ENCODE measurements around the gene SLX4.
"Not testable (repeated sequence)": the region's sequence is repeated elsewhere in the genome, so short reads cannot be mapped to it uniquely, and the experiment has no call there.

The SLX4 gene

DNA sequence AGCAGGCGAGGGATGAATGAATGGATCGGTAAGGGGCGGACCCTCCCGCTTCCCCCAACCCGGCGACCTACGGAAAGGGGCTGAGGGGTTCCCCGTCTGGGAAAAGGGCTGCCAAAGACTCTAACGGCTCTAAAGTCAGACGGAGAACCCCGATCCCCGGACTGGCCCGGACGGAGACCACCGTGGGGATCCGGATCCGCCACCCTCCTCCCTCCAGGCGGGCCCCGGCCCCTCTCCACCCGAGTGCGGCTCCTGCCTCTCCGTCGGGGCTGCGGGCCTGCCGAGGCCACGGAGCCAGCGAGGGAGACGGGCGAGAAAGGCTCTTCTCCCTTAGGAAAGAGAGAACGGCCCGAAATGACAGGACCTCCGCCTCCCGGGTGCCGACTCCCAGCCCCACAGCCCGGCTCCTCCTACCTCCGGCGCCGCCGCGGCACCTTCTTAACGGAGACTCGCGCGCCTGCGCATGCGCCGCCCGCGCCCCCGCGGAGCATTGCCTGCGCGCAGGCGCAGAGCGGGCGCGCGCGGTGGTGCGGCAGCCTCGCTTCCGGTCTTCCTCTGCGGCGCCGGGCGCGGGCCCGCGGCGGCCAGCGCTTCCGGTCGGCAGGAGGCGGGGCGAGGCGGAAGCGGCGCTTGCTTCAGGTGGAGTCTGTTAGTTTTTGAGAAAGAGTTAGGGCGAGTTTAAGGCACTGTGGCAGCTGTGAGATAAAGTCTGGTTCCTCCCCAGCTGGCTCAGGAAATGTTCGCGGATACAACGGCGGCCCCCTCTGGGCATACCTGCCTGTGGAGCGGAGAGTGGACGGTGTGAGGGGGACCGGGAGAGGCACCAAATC lies at the start of gene SLX4:
TSS of gene SLX4 (minus strand) at position 461 of the 830 bp plus-strand sequence. CDS start 2,642 bp downstream, outside the sequence.
- peak; percentile 82 for DNase-seq

DNA sequence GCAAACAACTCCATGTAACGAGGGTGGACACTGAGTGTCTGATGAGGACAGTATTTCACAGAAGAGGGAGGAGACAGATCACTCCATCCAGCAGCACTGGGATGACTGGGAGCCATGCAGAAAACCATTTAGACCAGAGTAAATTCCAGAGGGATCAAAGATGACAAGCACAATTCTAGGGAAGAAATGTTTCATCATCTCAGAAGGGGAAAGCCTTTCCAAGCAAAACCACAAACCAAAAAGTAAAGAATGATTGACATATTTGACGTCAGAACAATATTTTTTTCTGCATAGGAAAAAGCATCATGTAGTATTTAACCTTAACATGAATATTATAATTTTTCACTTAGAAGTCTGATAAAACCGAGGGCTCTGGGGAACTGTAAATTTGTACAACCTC lies 47.8 kb upstream of the SLX4 start:
- peak; percentile 57 for DNase-seq

DNA sequence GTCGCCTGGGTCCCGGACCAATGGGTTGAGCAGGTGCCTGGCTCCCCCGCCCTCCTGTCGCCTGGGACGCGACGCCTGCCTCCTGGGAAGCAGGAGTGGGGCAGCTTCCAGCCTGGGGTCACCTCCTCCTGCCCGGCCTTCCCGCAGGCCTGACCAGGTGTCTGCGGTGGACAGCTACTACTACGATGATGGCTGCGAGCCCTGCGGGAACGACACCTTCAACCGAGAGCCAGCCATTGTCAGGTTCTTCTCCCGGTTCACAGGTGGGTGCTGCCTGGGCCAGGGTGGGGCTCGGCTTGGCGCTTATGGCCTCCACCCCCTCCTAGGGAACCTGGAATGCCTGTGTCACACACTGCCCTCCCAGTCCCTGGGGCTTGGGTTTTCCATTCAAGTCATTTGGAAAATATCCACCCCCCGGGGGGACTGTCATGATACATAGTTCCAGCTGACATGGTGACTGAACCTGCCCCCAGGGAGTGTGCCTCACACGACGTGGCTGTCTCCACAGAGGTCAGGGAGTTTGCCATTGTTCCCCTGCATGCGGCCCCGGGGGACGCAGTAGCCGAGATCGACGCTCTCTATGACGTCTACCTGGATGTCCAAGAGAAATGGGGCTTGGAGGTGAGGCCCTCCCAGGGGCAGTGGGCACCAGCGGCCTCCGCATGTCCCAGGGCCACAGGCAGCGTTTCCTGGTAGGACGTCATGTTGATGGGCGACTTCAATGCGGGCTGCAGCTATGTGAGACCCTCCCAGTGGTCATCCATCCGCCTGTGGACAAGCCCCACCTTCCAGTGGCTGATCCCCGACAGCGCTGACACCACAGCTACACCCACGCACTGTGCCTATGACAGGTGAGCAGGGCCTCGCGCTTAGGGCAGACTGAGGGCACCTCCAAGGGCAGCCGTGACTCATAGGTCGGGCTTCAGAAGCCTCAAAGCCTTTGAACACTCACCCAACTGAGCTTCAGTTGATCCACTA lies 45.4 kb upstream of the SLX4 start:
- DNase-seq, result no peak

- DNase-seq, result not testable (repeated sequence)
Observed at GRCh38 chr16:3656160-3656490, 44.7 kb upstream of the SLX4 start.

DNA sequence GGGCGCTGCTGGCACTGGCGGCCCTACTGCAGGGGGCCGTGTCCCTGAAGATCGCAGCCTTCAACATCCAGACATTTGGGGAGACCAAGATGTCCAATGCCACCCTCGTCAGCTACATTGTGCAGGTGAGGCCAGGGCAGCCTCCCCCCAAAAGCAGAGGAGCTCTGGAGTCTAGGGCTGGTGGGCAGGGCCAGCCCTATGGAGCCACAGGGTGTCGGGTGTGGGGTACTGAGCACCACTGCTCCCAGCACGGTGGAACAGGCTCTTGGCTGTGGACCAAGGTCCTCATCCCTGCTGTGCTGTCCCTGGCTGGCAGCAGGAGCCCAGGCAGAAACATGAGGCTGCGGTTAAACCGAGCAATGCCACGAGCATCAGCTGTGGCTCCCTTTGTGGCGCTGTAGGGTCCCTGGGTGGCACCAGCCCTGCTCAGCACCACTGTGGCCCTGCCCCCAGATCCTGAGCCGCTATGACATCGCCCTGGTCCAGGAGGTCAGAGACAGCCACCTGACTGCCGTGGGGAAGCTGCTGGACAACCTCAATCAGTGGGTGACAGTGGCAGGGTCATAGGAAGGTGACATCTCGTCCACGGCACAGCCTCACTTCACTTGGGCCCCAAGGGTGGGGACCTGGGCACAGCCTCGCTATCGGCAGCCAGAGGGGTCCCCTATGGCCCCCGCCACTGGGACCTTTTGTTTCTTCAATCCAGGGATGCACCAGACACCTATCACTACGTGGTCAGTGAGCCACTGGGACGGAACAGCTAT lies 44.2 kb upstream of the SLX4 start:
- no peak for DNase-seq

DNA sequence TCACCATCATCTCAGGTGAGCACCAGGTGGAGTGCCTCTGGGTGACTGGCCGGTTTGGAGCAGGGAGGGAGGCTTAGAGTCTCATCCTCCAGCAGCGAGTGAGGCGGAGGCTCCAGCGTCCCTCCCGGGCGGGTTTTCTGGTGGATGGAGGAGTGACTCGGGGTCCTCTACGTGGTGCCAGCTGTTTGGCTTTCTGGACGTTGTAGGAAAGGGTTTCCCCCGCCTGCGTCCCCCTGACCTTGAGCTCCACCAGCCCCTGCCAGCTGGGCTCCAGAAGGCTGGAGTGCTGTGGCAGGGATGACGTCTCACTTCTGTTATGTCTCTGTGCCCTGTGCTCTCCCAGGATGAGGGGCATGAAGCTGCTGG lies 43.6 kb upstream of the SLX4 start:
- DNase-seq, result no peak

- peak; percentile 52 for DNase-seq
Observed at GRCh38 chr16:3654249-3654991, 43.0 kb upstream of the SLX4 start, which contains the start of gene DNASE1. DNASE1 (plus strand) TSS chr16:3654691; CDS start chr16:3655374, 683 bp downstream.

GRCh38 chr16:3652373-3653195 lies 41.2 kb upstream of the SLX4 start:
- no peak for DNase-seq

DNA sequence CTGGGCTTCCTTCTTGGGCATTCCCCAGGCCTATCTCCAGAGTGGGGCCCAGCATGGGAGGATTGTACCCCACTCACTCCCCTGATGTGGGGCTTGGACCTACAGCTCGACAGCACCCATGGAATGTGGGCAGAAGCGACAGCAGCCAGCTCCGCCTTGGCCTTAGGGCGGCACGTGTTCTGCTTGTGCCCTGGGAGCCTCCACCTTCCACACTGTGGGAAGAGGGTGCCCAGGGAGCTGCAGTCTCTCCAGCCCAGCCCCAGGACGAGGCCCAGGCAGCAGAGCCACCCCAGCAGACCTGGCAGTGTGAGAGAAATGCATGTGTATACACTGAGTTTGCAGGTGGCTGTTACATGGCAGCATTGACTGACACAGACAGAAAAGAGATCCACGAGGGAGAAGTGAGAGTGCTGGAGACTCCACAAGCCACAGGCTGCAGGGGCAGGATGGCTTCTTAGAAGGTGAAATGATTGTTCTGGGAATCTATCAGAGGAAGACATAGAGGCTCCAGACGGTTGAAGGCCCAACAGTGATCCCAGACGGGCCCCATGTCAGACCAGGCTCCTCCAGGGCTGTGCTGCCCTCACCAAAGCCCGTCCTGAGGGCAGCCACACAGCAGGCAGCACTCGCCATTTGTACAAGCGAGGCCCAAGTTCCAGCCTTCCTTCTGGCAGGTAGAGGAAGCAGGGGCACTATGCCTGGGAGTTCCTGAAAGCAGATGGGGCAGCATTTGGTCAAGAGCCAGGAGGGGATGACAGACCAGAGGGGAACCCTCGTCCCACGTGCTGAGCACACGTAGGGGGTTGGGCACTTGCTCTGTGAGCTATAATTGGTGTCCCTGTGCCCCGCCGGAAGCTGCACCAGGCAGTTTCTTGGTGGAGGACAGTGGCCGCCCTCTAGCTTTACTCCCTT lies 40.3 kb upstream of the SLX4 start:
- no peak for DNase-seq

DNA sequence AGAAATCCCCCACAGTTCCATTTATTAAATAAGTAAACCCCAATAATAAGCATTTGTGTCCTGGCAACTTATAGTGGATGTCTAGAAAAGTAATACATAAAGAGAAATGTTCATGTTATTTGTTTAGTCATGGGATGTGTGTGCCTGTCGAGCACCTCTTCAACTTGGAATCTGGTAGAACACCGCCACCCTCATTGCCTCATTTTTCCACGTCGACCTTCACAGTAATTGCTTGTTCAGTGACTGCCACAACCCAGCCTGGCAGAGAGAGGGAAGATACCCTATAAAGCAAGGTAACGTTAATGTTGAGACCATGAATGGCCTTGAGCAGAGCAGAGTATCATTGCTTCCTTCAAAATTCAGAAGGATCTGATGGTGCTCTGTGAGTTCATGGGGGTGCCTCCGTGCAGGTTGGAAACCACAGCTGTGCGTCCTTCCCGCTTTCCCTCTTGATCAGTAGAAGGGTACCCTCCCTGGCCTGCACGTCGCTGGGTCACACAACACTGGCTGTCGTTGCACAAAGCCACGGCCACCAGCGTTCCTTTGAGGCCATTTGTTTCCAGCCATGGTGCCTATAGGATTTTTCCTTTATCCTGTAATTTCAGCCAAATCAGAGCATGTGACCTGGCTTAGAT lies 39.3 kb upstream of the SLX4 start:
- DNase-seq, result no peak

DNA sequence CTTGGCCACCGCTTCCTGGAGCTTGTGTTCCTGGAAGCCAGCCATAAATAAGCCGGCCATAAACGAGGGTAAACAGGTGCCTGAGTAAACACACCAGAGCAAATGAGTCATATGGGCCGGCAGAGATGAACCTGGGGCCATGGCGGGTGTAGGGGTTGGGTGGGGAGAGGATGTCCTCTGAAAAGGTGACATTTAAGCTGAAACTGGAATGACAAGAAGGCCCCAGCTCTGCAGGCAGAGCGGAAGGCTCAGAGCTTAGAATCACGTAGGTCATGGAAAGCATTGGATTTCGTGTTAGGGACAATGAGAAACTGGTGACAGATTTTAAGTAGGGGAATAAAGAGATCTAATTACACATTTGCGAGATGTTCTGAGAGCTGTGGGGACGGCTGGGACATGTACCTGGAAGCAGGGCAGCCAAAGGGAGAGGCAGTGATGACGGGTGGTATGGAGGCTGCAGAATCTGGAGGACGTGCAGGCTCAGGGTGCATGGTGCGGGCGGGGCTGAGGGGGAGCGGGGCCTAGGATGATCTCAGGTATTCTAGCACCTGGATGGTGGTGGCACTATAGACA lies 35.0 kb upstream of the SLX4 start:
- no peak for DNase-seq

DNA sequence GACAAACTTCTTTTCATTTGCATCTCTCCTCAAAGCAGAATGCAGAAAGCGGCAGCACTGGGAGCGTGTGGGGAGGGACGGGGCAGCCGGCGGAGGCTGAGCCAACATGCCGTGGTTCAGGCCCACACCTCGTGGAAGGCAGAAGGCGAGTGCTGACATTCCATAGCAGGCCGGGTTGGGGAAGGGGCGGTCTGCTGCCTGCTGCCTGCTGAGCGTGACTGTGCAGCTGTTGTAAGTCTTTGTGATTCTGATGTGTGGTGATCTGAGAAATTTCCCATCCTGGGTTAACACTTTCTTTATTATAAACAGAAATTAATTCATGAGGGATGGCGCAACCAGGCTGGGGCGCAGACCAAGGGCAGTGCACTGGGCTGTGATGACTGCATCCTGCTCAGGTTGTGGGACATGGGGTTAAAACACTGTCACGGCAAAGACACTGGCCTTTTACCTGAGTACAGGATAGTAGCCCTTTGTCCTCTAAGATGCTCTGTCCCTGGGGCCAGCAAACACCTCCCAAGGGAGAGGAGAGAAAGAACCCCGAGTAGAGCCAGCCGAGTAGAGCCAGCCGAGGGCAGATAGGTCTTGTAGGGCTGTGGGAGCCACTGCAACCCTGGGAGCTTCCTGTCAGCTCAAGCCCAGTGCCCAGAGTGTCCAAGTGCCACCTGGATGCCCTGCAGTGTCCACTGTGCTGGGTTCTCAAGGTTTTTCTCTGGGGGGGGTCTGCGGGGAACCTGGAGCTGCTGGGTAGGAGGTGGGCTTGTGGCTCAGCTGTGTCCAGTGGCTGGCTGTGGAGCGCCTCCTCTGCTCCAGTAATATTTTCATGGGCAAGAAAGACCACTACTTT lies 34.3 kb upstream of the SLX4 start:
- DNase-seq, result no peak

DNA sequence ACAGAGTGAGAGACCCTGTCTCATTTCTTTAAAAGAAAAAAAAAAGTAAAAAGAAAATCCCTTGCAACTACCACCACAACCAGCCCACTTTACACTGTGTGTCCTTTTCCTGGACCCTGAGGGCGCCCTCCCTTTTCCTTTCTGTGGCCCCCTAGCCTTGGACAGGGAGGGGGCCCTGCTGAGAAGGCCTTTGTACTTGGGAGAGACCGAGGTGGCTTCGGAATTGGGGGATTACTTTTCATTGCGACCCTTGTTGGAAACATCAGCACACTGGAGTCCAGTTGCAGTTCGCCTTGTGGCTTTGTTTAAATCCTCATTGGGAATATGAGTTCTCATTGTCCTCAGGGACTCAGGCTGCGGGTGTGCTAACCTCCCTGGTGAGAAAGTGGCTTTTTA lies 33.7 kb upstream of the SLX4 start:
- no peak for DNase-seq

DNA sequence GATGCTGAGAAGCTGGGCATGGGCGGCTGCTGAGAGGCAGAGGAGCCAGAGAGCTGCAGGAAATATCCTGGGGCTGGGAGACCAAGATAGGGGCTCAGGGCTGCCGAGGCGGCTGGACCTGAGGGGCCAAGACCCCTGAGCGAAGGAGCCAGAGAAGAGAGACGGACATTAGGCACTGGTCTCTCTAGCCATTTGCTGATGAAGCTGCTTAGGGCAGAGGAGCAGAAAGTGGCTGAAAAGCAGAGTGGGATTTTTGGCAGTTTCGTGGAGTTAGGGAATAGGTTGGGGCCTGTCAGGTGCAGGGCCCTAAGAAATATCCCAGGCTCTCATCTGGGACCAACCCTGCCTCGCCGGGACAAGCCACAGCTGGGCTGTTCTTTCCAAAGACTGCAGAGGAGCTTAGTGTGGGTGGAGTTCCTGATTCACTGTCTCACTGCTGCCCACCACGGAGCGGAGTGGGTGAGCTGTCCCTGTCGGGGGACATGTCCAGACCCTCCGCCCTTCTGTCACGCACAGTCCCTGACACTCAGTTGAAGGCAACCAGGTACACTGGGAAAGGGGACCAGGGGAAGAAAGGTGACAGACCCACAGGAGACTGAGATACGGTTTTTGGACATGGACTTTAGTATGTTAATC lies 31.8 kb upstream of the SLX4 start:
- no peak for DNase-seq

DNA sequence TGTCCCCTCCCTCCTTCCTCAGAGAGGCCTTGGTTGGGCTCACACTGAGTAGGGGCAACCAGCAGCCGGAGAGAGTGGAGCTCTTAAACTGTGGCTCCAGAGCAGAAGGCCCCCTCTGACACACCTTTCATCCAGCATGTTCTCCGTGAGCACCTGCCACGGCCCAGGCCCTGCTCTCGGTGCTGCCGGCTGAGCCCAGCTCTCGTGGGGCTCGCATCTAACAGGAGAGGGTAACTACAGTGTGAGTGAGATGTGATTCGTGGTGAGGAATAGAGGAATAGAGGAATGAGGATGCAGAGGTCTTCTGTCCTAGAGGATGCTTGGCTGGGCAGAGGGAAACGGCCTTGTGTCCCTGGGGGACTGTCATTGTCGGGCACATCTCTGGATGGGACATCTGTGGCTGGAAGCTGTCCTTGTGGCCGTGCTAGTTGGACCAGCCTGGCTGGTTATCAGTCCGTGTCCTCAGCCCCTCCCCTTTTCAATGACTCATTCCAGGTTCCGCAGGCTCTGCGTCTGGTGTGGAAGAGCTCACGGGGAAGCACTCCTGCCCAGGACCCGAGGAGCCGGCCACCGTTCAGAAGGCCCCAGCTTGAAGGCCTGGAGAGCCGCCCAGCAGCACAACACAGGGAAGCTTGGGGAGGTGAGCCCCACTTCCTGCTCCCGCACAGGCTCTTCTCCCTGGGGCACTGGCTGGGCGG lies 31.1 kb upstream of the SLX4 start:
- peak; percentile 48 for DNase-seq

DNA sequence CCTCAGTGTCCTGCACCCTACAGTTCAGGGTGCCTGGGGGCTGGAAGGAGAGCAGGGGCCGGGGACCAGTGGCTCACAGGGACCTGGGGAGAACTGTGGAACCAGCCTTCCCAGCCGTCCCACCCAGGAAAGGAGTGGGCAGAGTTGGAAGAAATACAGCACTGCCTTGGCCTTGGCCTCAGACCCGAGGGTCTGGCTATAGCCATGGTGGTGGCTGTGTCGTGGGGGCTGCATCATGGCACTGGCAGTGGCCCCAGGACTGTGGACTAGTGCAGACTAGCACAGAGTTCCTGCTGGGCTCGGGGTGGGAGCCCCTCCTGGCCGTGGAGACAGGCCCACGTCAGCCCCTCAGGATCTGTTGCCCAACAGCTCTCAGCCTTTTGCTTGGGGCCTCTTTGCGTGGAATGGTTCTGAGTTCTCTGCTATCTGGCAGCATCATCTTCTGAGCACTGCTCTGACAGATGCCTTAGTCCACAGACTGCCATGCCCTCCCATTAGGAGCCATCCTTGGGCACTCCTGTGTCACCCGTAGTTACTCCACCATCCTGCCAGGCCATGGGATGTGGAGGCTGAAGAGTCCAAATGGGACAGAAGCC lies 30.5 kb upstream of the SLX4 start:
- no peak for DNase-seq

All from NCI-H226 (cell line).